ENCODE data around the gene ARPC1A.

DNA sequence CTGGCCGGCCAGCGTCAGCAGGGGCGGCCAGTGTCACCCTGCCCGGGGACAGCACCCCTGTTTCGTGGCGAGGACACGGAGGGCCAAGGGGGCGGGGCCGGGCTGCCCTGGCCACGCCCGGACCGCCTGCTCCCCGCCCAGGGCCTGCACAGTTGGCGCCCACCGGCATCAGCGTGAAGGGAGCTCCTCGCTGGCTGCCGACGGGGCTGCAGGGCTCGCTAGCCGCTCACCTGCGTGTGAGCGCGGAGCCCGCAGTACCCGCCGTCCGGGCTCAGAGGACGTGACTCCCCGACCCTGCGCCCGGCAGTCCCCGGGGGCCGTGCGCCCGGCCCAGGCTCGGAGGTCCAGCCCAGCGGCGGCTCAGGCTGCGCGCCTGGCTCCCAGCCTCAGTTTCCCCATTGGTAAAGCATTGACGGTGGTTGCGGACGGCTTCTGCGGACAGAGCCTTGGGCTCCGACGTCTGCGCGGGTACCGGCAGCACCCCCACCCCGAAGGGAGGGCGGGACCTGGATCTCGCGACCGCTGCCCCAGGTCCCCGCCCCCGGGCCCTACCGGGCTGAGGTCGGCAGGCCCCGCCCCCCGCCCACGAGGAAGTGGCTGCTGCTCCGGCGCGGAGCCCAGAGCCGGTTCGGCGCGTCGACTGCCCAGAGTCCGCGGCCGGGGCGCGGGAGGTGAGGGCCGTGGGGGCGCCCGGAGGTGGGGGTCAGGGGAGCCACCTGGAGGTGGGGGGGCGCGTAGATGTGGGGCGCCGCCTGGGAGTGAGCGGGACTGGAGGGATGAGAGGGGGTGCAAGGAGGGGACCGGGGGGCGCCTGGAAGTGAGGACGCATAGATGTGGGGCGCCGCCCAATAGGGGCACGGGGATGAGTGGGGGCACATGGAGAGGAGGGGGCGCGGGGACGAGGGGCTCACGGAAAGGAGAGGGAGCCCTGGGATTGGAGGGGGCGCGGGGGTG is 48.7 kb downstream of the ARPC1A start, which contains the start of gene ARPC1B:
- TF ChIP-seq, protein P1, sequence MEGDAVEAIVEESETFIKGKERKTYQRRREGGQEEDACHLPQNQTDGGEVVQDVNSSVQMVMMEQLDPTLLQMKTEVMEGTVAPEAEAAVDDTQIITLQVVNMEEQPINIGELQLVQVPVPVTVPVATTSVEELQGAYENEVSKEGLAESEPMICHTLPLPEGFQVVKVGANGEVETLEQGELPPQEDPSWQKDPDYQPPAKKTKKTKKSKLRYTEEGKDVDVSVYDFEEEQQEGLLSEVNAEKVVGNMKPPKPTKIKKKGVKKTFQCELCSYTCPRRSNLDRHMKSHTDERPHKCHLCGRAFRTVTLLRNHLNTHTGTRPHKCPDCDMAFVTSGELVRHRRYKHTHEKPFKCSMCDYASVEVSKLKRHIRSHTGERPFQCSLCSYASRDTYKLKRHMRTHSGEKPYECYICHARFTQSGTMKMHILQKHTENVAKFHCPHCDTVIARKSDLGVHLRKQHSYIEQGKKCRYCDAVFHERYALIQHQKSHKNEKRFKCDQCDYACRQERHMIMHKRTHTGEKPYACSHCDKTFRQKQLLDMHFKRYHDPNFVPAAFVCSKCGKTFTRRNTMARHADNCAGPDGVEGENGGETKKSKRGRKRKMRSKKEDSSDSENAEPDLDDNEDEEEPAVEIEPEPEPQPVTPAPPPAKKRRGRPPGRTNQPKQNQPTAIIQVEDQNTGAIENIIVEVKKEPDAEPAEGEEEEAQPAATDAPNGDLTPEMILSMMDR (IDR thresholded peaks at IDR 0.05; ENCODE audit: insufficient read depth, low read depth, low read length) = no peak
- no peak for TF ChIP-seq EZH2 (IDR thresholded peaks at IDR 0.05; ENCODE audit: insufficient read depth, low read length)
